ENCODE results near the gene MIX23. TPM values are rescaled to one million over a fixed set of nuclear protein-coding genes. Genes with fewer than 3 reads are reported as not detected.

The MIX23 gene
- total RNA-seq: 18.3 and 18.9 TPM in 2 replicates

GRCh38 chr3:122382888-122383666, at the start of gene MIX23:
MIX23 (minus strand) TSS chr3:122383231; CDS start chr3:122383224, 7 bp downstream.
- peak; percentile 44 for DNase-seq (ENCODE audit: extremely low read depth, low read depth, low spot score)

DNA sequence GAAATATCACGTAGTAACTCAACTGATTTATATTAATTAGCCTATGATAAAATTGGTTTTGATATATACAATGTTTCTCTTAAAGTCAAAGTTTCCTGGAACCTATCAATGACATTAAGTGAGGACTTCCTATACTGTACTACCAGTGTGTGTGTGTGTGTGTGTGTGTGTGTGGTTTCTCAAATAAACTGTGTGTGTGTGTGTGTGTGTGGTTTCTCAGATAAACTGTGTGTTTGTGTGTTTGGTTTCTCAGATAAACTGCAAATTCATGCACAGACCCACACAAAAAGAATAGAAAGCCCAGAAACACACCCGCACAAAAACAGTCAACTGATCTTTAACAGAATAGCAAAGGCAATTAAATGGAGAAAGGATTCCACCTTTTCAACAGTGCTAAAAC, 47.3 kb upstream of the MIX23 start:
- no peak for DNase-seq (ENCODE audit: extremely low read depth, low read depth, low spot score)

DNA sequence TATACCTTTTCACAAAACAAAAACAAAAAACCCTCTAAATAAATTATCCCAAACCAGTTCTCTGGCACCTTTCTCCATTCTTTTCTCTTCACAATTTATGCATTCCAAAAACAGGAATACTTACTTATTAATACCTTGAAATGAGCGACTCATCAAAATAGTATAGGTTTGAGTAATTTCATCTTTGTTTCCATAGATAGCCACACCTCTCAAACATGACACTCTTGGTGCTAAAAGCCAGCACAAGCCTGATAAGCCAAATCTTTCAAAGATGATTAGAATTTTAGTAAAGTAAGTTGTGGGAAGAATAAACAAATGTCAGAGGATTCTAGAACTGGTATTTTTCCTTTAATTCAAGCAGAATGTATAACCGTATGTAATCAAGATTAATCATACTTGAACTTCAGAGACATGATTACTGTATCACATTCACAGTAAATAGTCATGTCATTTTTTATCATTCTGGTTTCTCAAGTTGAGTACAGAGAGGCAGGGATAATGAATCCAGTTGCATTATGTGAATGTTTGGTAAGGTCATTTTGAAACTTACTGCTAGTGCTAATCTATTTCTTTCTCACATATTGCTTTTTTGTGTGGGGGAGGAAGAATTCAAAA, 44.9 kb upstream of the MIX23 start:
- no peak for DNase-seq (ENCODE audit: extremely low read depth, low read depth, low spot score)

DNA sequence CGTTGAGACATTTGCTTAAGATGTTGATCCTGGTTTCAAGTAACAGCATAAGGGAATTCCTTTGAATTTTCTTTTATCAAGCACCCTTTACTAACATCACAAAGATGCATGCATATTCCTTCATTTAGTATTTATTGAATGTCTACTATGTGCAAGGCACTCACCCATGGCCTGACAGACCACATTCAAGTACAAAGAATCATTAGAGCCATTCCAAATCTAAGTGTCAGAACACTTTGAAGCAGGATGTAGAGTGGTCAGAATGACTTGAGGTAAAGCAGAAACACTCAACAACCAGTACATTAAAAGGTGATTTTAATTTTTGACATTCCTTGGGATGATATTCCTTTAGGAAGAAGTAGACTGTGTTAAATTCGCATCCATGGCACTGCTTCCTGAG, 38.8 kb upstream of the MIX23 start:
- DNase-seq (ENCODE audit: extremely low read depth, low read depth, low spot score): no peak

DNA sequence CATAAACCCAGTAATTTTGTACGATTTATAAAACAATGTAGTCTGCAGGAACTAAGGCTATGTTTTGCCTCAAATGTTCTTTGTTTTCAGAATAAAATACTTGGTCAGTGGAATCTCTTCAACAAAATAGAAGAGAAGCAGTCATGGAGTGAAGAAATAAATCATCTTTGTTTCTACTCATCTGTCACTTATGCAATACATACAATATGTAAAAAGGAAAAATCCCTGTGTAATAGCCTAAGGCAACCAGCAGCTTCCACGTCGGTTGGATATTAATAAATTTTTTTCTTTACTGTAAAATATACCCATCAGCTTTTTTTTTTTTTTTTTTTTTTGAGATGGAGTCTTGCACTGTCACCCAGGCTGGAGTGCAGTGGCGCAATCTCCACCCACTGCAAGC, 38.1 kb upstream of the MIX23 start:
- no peak for DNase-seq (ENCODE audit: extremely low read depth, low read depth, low spot score)

- DNase-seq (ENCODE audit: extremely low read depth, low read depth, low spot score): no peak
Observed at GRCh38 chr3:122416966-122417365, 33.9 kb upstream of the MIX23 start.

DNA sequence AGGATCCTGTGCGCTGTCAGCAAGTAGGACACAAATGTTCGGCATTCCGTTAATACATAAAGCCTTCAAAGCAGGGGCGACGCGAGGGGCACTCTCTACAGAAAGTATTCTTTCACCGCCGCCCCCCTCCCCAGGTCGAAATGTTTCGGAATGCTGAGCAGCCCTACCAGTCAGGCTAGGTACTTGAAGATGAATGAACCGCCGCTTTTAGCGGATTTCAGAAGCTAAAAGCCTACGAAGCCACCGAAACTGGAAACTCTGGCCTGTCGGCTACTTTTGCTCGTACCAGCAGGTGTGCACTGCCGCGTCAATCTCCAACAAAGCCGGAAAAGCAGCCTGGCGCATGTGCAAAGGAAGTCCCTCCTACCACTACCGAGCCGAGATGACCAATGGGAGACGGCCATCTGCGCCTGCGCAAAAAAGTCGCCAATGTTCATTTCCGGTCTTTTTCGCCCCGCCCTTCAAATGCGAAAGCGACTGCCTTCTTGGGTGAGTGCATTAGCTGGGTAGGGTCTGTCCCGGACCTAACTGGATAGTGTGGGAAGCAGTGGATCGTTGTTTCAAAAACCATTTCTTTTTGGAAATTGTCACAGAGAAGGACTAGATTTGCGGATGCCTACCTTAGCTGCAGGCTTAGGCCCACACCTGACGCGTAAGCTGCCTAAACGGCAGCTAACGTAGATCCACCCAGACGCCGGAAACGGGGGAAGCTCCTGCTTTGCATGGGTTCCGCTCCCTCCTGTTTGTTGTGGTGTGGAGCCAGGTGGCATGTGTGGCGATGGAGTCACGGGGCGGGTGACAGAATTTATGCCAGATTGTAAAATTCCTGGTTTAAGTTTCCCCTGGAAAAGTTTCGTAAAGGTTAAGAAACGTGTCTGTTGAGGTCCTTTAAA, 33.0 kb upstream of the MIX23 start, which contains the start of gene WDR5B:
TSS of gene WDR5B (minus strand) at position 301 of the 893 bp plus-strand sequence. CDS start 534 bp downstream, outside the sequence.
- peak; percentile 92 for DNase-seq (ENCODE audit: extremely low read depth, low read depth, low spot score)

DNA sequence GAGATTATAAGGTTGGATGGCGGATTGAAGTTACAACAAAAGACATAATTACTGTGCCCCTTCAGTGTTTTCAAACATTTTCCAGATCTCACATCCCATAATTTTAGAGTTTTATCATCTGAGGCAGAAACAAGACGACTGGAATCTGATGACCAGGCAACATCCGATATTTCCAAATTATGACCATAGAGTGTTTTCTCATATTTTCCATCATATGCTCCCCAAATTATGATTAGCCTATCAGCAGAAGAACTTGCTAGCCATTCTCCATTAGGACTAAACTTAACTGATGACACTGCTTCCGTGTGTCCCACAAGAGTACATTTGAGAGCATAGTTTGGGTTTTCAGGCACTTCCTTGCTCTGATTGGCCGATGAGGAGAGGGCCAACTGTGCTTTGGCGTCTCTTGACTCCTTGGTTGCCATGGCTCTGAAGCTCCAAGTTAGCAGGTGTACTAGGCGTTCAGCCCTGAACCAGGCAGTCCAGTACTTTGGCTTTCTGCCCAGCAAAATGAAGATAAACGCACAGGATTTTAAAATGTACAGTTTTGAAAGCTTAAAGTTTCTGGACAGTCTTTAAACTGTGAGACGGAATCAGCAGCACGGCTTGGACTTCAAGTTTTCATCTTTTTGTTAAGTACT, 32.2 kb upstream of the MIX23 start:
- no peak for DNase-seq (ENCODE audit: extremely low read depth, low read depth, low spot score)

DNA sequence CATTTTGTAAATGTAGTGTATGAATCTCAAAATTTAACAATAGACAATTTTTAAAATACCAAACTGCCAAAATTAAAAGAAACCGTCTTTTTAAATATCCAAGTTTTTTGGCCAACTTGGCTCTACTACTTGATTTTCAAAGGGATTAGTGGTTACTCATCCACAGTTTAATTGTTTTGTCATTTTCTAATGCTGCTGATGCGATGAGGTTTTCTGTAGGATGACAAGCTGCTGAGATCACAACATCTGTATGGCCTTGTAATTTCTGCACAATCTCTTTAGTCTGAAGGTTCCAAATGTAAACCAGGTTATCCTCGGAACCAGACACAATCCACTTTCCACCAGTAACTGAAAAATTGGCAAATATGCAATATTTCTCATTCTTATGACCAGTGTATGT, 31.4 kb upstream of the MIX23 start:
- DNase-seq (ENCODE audit: extremely low read depth, low read depth, low spot score): no peak

DNA sequence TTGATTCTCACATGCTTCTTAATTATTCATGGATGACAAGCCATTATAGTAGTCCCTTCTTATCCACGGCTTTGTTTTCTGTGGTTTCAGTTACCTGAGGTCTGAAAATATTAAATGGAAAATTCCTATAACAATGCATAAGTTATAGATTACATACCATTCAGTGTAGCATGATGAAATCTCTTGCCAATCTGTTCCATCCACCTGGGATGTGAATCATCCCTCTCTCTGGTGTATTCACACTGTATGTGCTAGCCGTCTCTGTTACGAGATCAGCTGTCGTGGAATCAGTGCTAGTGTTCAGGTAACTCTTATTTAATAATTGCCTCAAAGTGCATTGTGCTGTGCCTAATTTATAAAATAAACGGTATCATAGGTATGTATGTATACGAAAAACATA, 27.6 kb upstream of the MIX23 start:
- DNase-seq (ENCODE audit: extremely low read depth, low read depth, low spot score): no peak

DNA sequence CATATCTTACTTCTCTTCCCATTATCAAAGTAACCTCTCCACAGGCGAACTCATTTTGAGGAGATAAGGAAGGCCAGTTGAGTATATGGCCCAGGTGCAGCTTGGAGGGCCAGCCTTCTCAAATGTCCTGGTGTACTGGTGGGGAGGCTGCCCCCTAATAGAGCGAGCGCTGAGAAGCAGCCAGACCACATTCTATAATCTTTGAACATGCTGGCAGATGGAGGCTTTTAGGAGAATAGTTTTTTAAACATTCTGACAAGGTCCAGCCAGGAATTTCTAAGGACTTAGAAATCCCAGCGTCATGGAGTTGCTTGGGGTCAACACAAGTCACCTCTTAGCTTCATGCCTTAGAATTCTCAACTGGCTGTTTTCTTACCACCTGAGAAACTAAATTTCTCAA, 27.1 kb upstream of the MIX23 start:
- DNase-seq (ENCODE audit: extremely low read depth, low read depth, low spot score): no peak

DNA sequence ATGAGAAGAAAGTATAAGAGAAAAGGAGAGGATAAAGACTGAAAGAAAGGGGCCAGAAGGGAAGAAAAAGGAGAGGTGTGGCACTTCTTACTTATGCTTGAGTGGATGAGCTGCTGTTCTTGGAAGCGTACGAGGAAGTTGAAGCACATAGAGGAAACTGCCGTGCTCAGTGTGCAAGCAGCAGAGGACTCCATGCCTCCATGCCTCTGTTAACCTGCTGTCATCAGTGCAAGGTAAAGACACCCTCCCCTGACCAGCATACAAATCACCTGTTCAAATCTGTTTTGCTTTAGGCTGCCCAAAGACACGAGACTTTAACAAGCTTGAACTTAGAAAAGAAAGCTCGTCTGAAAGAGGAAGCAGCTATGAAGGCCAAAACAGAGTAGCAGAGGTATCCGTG, 26.4 kb upstream of the MIX23 start:
- DNase-seq (ENCODE audit: extremely low read depth, low read depth, low spot score): no peak

GRCh38 chr3:122407946-122408345, 24.9 kb upstream of the MIX23 start:
- DNase-seq (ENCODE audit: extremely low read depth, low read depth, low spot score): no peak

DNA sequence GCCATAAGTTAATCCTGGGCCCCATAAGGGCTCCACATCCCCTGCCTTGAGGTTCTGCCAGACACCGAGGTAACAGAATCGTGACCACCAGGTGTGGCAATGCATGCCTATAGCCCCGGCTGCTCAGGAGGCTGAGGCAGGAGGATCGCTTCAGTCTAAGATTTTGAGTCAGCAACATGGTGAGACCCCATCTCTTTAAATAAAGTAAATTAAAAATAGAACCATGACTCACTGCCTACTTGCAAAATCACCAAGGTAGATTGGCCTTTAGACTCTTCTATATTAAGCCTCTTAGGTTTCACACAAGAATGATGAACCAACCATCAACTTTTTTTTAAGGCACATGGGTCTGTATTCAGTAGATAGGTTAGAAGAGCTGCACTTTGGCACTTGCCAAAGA, 23.2 kb upstream of the MIX23 start:
- no peak for DNase-seq (ENCODE audit: extremely low read depth, low read depth, low spot score)

GRCh38 chr3:122405015-122405414, 22.0 kb upstream of the MIX23 start:
- DNase-seq (ENCODE audit: extremely low read depth, low read depth, low spot score): no peak

DNA sequence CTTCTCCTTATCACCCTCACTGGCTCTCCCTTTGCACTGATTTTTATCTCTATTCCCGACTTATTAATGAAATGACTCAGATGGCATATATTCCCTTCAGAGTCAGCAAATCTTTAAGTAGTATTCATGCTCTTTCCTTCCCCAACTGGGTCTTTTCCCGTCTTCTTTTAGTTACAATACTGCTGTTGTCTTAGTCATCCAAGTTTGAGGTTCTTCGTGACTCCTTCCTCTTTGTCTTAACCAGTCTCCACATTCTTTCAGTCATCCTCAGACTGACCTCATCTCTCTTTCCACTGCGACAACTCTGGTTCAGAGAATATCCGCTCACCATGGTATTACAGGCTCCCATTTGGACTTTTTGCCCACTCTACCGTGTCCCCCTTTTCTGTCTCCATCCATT, 20.5 kb upstream of the MIX23 start:
- DNase-seq (ENCODE audit: extremely low read depth, low read depth, low spot score): no peak

DNA sequence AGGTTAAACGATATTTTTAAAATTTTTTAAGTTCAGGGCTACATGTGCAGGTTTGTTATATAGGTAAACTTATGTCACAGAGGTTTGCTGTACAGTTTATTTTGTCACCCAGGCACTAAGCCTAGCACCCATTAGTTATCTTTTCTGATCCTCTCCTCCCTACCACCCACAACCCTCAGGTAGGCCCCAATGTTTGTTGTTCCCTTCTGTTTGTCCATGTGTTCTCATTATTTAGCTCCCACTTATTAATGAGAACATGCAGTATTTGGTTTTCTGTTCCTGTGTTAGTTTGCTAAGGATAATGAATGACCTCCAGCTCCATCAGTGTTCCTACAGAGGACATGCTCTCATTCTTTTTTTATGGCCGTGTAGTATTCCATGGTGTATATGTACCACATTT, 15.9 kb upstream of the MIX23 start:
- DNase-seq (ENCODE audit: extremely low read depth, low read depth, low spot score): no peak

GRCh38 chr3:122397201-122397600, 14.2 kb upstream of the MIX23 start:
- DNase-seq (ENCODE audit: extremely low read depth, low read depth, low spot score): no peak

- DNase-seq (ENCODE audit: extremely low read depth, low read depth, low spot score): no peak
Observed at GRCh38 chr3:122396511-122396910, 13.5 kb upstream of the MIX23 start.

GRCh38 chr3:122395582-122395981, 12.6 kb upstream of the MIX23 start:
- no peak for DNase-seq (ENCODE audit: extremely low read depth, low read depth, low spot score)

DNA sequence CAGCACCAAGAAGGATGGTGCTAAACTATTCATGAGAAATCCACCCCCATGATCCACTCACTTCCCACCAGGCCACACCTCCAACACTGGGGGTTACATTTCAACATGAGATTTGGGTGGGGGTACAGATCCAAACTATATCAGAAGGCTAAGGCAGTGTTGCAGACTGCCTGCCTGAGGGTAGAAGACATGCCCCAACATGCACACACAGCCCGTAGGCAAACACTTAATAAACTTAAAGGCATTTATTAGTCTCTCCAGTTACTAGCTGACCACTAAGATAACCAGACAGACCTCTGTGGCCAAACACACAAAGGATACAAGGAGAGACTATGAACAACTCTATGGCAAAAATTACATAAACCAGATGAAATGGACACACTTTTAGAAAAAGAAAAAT, 11.1 kb upstream of the MIX23 start:
- DNase-seq (ENCODE audit: extremely low read depth, low read depth, low spot score): no peak

All from glomerular endothelial cell (primary cell).